Stimulated activated CD4-positive, alpha-beta T cell treated with anti-CD3 and anti-CD28 coated beads, TNF-alpha, amount 100 ng/mL, for 24 hours (primary cell): Measurements from ENCODE around the gene SEMA3F.

Source experiments
- DNase-seq, 3 experiments: peaks; one replicate each; pipeline ENCODE4 v3.0.0-alpha.2; 2020; ENCODE audit warnings: low read depth in 3 of 3

SEMA3F gene

DNA sequence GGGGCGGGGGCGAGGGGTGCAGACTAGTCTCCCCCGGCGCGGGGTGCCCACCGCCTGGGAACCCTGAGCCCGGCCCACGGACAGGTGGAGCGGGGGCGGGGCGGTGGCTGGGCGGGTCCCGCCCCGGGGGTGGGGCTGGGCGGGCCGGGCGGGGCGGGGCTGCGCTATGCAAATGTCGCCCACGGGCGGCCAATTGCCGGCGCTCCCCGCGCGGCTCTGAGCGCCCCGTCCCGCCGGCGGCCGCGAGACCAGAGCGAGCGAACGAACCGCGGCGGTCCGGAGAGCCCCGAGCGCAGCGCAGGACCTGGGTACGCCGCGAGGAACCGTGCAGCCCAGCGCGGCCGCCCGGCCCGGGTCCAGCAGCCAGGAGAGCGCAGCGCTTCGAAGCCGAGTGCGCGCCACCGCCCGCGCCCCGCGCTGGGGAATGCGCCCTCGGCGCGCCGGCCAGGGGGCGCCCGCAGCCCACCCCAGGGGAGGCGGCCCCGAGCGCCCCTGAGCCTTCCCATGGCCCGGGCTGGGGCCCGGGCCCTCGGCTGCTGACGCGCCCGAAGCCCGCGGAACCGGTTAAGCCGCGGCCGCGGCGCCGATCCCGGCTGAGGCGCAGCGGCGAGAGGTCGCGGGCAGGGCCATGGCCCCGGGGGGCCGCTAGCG is at the start of gene SEMA3F:
TSS of gene SEMA3F (plus strand) at position 485 of the 651 bp plus-strand sequence. CDS start 4,299 bp downstream, outside the sequence.
- DNase-seq = peak; percentile 9 to 60 (median 45)

DNA sequence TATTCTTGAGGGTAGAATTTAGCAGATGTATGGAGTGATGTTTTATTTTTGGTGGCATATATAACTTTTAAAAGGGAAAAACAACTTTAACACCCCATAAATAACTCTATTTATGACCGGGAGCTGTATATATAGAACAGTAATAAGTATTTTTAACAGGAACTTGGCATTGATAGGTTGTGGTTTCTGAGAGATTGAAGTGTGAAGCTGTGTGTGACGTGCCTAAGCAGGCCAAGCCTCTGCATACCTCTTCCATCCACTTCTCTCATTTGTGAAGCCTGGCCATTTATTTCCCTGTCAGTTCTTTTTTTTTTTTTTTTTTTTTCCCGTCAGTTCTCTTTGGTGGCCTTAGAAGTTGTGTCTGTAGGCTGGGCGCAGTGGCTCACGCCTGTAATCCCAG is 43.4 kb upstream of the SEMA3F start:
- DNase-seq = no peak

DNA sequence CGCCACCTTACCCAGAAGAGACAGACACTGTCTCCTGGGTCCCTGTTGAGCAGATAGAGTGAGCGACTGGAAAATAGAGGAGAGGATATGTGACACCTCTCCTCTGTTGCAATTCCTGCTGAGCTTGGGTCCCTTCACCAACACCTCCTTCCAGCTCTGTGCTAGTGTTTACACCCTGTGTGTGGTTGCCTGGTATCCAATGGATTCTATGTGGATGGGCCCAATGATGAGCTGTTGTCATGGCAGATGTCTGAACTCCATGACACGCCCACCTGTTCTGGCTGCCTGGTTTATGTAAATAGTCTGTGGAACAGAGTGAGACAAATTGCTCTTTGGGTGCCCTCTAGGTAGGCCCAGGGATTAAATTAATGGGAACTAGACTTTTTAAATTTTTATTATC is 42.7 kb upstream of the SEMA3F start:
- no peak for DNase-seq

DNA sequence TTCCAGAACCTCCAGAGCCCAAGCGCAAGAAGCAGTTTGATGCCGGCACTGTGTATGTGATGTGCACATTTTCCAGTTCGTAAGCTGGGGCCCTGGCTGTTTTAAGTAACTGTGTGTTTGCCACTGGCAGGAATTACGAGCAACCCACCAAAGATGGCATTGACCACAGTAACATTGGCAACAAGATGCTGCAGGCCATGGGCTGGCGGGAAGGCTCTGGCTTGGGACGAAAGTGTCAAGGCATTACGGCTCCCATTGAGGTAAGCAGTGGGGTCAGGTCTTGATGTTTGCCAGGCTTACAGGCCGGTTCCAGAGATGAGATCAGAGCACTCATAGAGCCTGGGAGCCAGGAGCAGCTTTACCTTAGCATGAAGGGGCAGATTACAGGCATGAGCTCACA is 38.0 kb upstream of the SEMA3F start:
- no peak for DNase-seq

DNA sequence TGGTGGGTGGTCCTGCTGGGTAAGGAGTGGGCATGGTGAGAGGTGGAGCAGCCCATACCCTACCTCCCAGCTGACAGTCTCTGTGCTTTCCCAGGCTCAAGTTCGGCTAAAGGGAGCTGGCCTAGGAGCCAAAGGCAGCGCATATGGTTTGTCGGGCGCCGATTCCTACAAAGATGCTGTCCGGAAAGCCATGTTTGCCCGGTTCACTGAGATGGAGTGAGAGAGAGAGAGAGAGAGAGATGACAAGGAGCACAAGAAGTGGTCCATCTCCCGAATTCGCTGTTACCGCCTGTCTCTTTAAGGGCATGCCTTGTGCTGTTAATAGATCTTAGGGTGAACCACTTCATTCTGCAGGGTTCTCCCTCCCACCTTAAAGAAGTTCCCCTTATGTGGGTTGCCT is 36.9 kb upstream of the SEMA3F start:
- DNase-seq = no peak

DNA sequence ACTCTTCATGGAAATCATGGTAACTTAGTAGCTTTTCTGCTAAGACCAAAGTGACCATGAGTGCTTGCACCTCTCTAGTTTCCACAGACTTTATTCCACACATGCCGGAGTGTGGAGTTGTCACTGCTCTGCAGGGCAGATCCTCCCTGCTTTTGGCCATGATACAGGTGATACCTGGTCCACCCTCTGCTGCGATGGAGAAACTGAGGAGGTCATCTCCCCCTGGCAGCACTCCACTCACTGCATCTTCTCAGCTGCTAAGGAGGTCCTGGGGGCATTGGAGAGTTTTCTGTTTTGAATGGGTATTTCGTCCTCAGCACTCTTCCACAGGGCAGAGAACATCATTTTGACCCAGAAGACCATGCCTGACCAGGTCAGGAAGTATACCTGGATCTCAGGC is 35.3 kb upstream of the SEMA3F start:
- no peak for DNase-seq

DNA sequence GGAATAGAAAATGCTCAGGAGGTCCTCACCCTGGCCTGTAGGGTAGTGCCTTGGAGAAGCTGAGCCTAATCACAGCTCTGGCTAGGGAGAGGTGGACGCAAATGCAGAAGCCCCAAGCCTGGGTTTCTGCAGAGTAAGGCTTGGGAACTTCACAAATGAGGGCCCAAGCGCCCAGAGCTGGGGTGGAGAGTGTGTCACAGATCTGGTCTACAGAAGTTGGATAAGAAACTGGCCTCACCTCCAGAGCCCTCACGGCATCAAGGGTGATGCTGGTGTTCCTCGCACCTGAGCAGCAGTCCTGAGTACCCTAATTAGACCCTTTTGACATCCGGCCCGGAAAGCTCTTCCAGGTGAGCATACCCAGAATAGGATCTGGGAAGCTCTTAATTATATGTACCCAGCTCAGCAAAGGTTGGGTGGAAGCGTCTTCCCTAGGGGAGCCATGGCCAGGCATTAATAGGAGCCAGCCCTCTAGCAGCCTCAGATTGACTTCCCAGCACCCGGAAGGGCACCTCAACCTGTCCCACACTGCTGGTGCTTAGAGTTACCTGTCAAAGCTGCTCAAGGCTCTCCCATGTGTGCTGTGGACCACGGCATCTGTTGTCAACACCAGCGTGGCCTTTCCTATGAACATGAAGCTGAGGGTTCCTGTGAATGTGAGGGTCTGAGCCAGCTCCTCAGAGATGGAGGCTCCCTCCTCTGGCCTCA is 34.6 kb upstream of the SEMA3F start:
- DNase-seq = no peak

DNA sequence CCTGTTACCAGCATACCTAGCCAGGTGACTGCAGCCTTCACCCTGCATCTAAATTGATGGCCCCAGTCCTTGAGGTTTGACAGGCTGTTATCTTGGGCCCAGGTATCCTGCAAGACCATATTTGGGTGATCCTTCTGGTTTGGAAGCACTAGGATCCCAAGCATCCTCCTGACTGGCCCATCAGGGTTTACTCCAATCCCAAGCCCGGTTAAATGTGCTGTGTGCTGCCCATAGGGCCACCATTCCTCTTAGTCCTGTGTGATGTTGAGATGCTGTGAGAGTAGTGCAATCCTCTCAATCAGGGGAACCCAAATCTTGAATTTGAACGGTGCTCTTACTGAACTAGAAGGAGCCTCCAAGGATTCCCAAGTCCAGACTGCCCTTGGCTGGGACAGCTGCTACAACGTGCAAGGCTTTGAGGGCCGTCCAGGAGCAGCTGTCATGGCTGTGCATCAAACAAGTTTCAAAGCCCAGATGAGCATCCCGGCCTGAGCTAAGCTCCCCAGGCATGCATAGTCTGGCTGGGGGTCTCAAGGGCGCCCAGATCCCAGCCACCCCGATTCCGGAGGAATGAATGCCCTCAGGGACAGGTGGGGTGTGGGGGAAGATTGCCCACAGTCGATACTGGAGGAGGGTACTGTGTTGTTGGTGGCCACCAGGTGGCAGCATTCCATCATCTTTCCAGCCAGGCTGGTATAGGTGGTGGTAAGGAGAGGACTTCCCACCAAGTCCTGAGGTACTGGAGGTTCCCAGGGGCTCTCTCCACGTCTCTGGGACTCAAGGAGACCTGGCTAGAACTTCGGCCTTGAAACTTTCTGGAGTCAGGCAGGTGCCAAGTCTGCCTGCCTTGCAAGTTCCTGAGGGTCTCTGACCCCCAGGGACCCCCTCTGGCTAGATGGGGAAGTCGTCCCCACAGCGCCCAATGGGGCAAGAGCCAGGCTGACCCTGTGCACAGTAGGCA is 33.8 kb upstream of the SEMA3F start:
- DNase-seq = peak; percentile 48 to 68 (median 53)

DNA sequence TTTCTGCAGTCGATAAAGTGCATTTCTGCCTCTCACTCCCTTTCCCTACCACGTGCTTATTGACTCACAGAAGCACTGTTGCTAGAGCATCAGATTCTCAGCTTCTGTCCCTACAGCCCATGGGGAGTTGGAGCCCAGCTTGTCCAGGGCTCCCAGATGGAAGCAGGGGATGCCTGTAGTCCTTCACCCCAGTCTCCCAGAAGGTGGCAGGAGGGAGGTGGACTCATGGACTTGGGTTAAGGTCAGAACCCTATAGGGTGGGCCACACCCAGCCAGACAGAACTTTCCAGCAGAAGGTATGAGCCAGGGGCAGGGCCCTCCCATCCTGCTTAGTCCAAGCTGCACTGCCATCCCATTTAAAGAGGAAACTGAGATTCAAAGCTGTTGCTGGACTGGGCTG is 33.1 kb upstream of the SEMA3F start:
- no peak for DNase-seq

DNA sequence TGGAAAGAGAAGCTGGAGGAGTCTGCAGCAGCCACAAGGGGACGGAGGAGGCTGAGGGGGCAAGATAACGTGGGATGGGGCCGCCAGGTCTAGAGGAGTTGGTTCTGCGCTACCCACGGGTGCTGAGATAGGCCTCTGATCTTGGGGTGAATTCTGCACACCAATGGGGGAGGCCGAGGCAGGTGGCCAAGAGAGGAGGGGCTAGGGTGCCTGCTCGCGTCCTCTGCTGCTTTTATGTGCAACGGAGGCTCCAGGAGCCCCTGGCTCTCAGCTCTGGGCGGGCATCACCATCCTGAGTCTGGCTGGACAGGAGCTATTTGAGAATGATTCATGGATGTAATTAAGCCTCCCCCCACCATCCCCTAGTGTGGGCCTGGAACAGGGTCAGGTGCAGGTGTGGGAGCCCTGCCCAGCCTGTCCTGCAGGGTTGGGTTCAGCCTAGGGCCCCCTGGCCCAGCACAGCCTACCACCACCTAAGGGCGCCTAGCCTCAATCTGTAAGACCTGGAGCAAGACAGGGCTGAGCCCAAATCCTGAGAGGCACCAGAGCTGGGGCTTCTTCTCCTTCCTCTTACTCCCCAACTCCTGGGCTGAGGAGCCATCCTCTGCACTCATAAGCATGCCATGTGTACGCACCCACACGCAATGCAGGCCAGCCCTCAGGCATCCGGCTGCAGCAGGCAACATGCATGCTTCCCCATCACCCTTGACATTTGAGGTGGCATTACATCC is 32.3 kb upstream of the SEMA3F start:
- no peak for DNase-seq

DNA sequence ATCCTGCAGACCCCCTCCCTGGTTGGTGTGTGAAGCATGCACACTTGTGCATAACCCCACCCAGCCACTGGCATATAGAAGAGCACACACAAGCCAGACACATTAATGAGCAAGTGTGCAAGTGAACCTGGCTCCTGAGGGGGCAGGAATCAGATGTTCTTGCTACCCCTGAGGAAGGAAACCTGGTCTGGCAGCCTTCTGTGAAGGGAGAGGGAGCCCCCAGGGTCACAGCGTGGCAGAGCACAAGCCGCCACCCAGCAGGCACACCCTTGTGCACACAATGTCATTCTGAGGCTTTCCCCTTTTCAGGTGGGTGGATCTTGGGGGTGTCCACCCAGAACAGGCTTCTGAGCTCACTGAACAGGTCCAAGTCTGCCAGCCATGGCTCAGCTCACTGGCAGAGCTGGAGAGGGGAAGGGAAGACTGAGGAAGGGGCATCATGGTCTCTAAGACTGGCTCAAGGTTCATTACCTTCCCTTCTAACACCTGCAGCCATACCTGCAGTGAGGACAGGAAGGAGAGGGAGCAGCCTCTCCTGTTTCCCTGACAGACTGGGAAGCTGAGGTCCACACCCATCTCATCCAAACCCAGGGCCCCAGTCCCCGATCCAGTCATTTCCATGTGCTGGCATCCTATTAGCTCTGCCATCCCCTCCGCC is 31.6 kb upstream of the SEMA3F start:
- no peak for DNase-seq

DNA sequence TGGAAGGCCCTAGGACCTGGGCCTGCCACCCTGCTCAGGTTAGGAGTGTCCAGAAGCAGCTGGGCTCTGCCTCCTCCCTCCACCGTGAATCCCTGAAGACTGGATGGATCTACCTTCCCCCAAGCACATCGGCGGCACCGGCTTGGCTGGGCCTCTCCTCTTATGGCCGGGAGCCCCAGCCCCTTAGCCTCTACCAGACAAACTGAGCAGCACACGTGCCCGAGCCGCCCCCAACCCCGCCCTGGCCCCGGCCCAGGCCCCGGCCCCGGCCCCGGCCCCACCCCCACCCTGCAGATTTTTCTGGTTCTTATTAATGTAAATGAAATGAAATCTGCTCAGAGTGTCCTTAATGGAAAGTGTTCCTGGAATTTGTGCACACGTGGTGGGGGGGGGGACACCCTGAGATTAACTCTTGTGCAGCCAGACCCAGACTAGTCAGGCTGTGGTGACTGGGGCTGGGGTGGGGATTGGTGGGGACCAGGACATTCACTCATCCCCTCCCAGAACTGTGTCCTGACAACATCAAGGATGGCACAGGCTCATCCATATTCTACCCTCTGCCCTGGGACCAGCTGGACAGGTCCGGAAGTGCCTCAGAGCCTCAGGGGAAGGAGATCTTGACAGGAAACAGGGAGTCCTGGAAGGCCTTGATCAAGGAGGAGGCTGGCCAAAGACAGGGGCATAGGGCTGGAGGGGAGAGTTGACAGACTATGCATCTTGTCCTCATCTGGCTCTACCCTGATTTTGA is 30.9 kb upstream of the SEMA3F start:
- DNase-seq = no peak

DNA sequence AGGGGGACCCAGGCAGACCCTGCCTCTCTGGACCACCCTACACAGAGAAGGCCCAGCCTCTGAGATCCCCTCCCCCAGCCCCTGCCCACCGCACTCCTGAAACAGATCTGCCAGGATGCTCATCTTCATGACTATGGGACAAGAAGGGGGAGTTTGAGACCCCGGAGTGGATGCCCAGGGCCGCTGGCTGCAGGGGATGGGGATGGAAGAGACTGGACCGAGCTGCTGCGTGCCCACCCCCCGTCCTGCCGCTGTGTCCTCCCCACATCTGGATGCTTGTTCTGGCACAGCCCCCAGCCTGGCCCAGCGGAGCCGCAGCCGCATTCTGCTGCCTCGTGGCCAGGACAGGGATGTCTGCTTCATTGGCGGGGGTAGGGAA is 30.3 kb upstream of the SEMA3F start:
- no peak for DNase-seq

DNA sequence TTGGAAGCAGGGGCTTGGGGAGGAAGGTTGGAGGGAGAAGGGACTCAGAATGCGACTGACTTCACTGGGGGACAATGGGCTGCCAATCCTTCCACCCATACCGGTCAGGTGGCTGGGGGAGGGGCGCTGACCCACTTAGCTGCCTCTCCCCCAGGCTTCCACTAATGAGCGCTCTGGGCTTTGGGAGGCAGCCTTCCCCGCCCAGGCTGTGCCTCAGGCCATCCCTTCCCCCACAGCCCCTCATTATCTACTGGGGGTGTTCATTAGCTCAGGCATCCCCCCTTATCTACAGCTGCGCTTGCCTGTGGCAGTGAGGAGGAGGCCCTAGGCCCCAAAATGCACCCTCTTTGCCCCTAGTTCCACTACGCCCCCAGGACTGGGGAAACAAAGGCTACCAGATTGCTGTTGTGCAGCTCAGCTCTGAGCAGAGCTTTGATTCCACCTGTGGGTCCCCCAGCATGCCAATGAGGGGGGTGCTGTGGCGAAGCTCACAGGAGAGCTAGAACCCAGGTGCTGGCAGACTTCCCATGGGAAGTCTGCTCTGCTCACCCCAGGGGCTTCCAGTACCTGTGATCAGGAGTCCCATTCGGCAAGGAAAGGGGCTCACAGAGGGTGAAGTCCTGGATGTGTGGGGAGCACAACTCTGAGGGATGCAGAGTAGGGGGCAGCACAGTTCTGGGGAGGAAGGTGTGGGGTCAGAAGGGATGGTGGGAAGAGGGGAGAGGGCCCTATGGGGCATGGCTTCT is 29.4 kb upstream of the SEMA3F start:
- DNase-seq = no peak

DNA sequence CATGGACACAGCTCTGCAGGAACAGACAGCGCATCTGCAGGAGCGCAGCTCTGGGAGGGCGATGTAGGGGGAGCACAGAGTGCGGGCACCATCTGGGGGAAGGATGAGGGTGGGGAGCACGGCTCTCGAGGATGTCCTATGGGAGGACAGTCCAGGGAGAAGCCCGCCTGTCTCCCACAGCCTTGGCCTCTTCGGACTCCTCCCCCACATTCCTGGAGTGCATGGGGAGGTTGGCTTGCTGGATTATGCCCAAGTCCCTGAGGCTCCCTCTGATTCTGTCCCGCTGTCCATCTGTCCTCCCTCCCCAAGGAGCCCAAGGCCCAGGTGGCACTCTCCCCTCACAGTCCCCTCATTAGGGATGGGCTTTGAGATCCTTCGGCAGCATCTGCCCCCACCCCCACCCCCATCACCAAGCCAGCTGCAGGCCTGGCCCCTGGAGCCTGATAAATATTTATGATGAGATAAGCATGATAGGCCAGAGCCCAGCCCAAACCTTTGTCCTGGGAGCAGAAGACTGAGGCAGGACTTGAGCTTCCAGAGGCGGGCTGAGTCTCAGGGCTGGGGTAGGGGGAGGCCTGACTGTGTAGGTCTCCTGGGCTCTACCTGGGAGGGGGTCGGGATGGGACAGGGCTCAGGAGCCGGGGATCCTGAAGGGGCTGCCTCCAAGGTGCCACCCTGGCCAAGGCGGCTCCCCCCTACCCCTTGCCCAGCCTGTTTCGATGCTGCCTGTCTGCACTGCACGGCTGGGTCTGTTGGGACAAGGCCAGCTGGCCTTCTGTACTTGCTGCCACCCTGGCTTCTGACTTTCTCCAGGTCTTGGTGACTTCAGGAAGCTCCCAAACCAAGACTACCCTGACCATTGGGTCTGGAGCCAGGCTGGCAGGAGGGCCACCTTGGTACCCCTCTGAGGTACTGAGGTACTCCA is 28.6 kb upstream of the SEMA3F start:
- DNase-seq = no peak

DNA sequence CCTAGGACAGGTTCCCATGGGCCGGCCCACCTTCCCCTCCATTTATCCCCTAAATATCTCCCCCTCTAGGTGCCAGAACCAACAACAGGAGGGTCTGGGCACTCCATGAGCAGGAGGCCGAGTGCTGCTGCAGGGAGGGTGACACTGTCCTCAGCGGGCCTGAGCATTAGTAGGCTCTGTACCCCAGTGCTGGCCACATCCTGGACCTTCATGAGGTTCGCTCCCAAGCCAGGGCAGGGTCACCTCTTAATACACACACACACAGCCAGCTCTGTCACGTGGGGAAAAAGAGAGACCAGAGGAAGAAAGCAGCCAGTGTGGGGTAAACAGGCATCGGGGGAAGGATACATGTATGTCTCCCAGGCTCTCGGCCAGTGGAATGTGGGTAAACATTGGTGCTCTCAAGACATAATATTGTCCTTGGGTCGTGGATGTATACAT is 27.9 kb upstream of the SEMA3F start:
- no peak for DNase-seq

DNA sequence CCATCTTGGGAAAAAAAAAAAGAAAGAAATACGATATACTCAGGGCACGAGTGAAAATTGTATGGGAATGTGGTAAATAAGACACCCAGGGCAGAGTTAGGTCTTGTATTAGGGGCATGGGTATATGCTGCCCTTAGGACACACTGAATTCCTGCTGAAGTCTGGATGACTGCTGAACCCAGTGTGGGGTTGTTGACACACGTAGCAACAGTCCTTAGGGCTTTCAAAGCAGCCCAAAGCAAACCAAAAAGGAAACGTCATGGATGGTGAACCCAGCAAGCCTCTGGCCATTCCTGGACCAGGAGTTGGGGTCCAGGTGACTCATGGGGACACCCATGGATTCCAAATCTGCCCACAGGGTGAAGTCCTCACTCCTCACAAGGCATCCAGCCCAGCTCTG is 27.1 kb upstream of the SEMA3F start:
- DNase-seq = no peak

DNA sequence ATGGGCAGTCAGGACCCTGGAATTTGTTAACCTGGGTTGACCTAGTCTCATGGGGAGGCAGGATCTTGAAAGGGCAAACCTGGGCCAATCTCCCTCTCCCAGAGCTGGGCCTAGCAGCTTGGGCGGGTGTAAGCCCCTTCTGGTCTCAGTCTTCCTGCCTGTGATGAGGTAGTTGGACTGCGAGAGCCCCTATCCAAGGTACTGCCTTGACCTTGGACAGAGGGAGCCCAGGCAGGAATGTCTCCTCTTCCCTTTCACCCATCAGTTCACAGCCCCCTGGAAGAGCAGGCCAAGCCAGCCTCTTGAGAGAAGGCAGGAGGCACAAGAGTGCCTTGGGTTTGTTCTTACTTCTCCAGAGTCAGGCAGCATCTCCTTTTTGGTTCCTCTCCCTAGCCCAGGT is 24.7 kb upstream of the SEMA3F start:
- DNase-seq = no peak
